K562 (cell line): ENCODE measurements around the gene BRICD5. TPM values are rescaled to one million over a fixed set of nuclear protein-coding genes. Genes with fewer than 3 reads are reported as not detected.

Experiments used
- E4F1 ChIP-seq: fragments of 250-450 bp; sonication (Bioruptor Pico); IDR thresholded peaks from 2 replicates; pipeline ENCODE4 v1.5.0; 2021; ENCODE audit warnings: mild to moderate bottlenecking, borderline replicate concordance
- TOE1 ChIP-seq, 2 experiments: fragments of 450-650 bp in 1 of 2; sonication (generic) in 1 of 2; formaldehyde crosslinking in 1 of 2; IDR thresholded peaks; 2 replicates each; pipeline versions ENCODE4 v1.7.1 to v1.8.0; 2016 to 2022; ENCODE audit warnings: borderline replicate concordance in 2 of 2, mild to moderate bottlenecking in 2 of 2, antibody characterized with exemption in 1 of 2, inconsistent platforms in 1 of 2, low read depth in 1 of 2, missing genetic modification reagents in 1 of 2, moderate library complexity in 1 of 2
- XRCC3 ChIP-seq: fragments of 450-650 bp; IDR thresholded peaks from 2 replicates; pipeline ENCODE4 v1.6.1; 2017; ENCODE audit warnings: mild to moderate bottlenecking, moderate library complexity
- ZBTB9 ChIP-seq: fragments of 450-650 bp; formaldehyde crosslinking; IDR thresholded peaks from 2 replicates; pipeline ENCODE4 v1.4.0; 2020; ENCODE audit warnings: mild to moderate bottlenecking, moderate library complexity
- ZNF282 ChIP-seq: sonication (generic); formaldehyde crosslinking; IDR thresholded peaks from 2 replicates; pipeline ENCODE4 v1.8.1; 2023; ENCODE audit warnings: missing genetic modification reagents
- ZNF316 ChIP-seq: fragments of 450-650 bp; IDR thresholded peaks from 2 replicates; pipeline ENCODE4 v1.6.1; 2016
- ZNF431 ChIP-seq: sonication (generic); formaldehyde crosslinking; IDR thresholded peaks from 2 replicates; pipeline ENCODE4 v1.8.0; 2022; ENCODE audit warnings: mild to moderate bottlenecking, missing genetic modification reagents
- ZNF609 ChIP-seq: sonication (generic); formaldehyde crosslinking; IDR thresholded peaks from 2 replicates; pipeline ENCODE4 v1.8.1; 2023; ENCODE audit warnings: missing genetic modification reagents, mild to moderate bottlenecking, borderline replicate concordance
- ZNF766 ChIP-seq: fragments of 200-800 bp; sonication (Bioruptor generic); conservative IDR thresholded peaks from 2 replicates; pipeline ENCODE4 v1.6.1; 2016; ENCODE audit warnings: missing genetic modification characterization, missing compliant biosample characterization
- polyA plus RNA-seq, 8 experiments: library from polyadenylated mRNA; depleted of rRNA in 4 of 8; stranded (reverse) in 5 of 8; unstranded in 3 of 8; fragments of >200 nt; fragmentation: Nextera tagmentation in 2 of 8; fragmentation: Illumina TruSeq in 1 of 8; extraction: Ambion mirVana in 2 of 8; extraction: Trizol in 1 of 8; gene quantifications; 2 replicates each; pipeline versions ENCODE4 v1.2.1 to v1.2.3, GENCODE V29; 2011 to 2014; ENCODE audit warnings: inconsistent platforms in 1 of 8, missing spikeins in 1 of 8
- total RNA-seq, 7 experiments: library from RNA; depleted of rRNA in 6 of 7; stranded (reverse); fragments of >200 nt in 6 of 7; fragmentation: Illumina TruSeq in 2 of 7; extraction: Trizol in 2 of 7; gene quantifications; 2 replicates each; pipeline versions ENCODE4 v1.2.1 to v1.2.3, GENCODE V29; 2011 to 2021; ENCODE audit warnings: low replicate concordance in 1 of 7
- TF ChIP-seq, protein P1 (sequence below): IDR thresholded peaks from 3 replicates; pipeline ENCODE4 v1.6.1; 2011; ENCODE audit warnings: borderline replicate concordance, mild to moderate bottlenecking, moderate library complexity; ENCODE audit not compliant: insufficient read length; ENCODE audit errors: extremely low read depth
- TF ChIP-seq, protein P2 (sequence below), 3 experiments: fragments of 200-800 bp in 1 of 3; sonication (Bioruptor generic) in 1 of 3; sonication (generic) in 1 of 3; formaldehyde crosslinking in 1 of 3; IDR thresholded peaks; 2 replicates each; pipeline versions ENCODE4 v1.6.1 to v1.8.0; 2016 to 2022; ENCODE audit warnings: mild to moderate bottlenecking in 2 of 3, missing compliant biosample characterization in 2 of 3, missing genetic modification characterization in 2 of 3, missing genetic modification reagents in 1 of 3

BRICD5 gene
- total and polyA plus RNA-seq, 9 of the 15 experiments (the other 6 are each of a cell fraction or from before 2014, with no cell fraction given), result 0.24 to 15.1 (median 2.4) TPM; not detected in 1

- TF ChIP-seq, protein P1, sequence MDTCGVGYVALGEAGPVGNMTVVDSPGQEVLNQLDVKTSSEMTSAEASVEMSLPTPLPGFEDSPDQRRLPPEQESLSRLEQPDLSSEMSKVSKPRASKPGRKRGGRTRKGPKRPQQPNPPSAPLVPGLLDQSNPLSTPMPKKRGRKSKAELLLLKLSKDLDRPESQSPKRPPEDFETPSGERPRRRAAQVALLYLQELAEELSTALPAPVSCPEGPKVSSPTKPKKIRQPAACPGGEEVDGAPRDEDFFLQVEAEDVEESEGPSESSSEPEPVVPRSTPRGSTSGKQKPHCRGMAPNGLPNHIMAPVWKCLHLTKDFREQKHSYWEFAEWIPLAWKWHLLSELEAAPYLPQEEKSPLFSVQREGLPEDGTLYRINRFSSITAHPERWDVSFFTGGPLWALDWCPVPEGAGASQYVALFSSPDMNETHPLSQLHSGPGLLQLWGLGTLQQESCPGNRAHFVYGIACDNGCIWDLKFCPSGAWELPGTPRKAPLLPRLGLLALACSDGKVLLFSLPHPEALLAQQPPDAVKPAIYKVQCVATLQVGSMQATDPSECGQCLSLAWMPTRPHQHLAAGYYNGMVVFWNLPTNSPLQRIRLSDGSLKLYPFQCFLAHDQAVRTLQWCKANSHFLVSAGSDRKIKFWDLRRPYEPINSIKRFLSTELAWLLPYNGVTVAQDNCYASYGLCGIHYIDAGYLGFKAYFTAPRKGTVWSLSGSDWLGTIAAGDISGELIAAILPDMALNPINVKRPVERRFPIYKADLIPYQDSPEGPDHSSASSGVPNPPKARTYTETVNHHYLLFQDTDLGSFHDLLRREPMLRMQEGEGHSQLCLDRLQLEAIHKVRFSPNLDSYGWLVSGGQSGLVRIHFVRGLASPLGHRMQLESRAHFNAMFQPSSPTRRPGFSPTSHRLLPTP, result no peak
- TF ChIP-seq ZNF316 (no peak), TOE1 (IDR thresholded peaks at IDR 0.05; ENCODE audit: borderline replicate concordance) (no peak), TOE1 (CRISPR knock-in tag; IDR thresholded peaks at IDR 0.05; ENCODE audit: borderline replicate concordance, low read depth) (no peak), ZNF431 (CRISPR knock-in tag) (0 out of 2 replicates have a peak, but pooled peaks have one; percentile 65), ZNF609 (CRISPR knock-in tag) (0 out of 2 replicates have a peak, but pooled peaks have one; percentile 61), XRCC3 (no peak), ZNF766 (CRISPR knock-in tag) (no peak), E4F1 (no peak), ZNF282 (CRISPR knock-in tag) (peak; percentile 87), ZBTB9 (CRISPR knock-in tag) (0 out of 2 replicates have a peak, but pooled peaks have one; percentile 15)
- TF ChIP-seq, protein P2, sequence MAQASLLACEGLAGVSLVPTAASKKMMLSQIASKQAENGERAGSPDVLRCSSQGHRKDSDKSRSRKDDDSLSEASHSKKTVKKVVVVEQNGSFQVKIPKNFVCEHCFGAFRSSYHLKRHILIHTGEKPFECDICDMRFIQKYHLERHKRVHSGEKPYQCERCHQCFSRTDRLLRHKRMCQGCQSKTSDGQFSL (CRISPR knock-in tag; IDR thresholded peaks at IDR 0.05), result 0 out of 2 replicates have a peak, but pooled peaks have one; percentile 39
- TF ChIP-seq, protein P2 (tag; IDR thresholded peaks at IDR 0.05), result no peak
These were observed 3.4 kb upstream of the BRICD5 start (continued) for GRCh38 chr16:2213817-2214718.
